ENCODE data around the gene OR52H1.

GRCh38 chr11:5564259-5565019, 16.1 kb upstream of the OR52H1 start:
- no peak for TF ChIP-seq CTCF (IDR thresholded peaks at IDR 0.05)
- TF ChIP-seq POLR2A (IDR thresholded peaks at IDR 0.05), result no peak
- TF ChIP-seq POLR2AphosphoS5 (IDR thresholded peaks at IDR 0.05; ENCODE audit: insufficient read depth in 1 of 2, low read depth in 1 of 2), result no peak
